NCI-H2227 (cell line): Measurements from ENCODE around the gene TTBK1.

Experiments
- DNase-seq: peaks from one replicate; lab custom pipeline; 2025; ENCODE audit not compliant: unreplicated experiment; lab: John Stamatoyannopoulos, UW

TTBK1 gene

GRCh38 chr6:43269273-43270007 is 26.2 kb downstream of the TTBK1 start:
- DNase-seq: no peak

DNA sequence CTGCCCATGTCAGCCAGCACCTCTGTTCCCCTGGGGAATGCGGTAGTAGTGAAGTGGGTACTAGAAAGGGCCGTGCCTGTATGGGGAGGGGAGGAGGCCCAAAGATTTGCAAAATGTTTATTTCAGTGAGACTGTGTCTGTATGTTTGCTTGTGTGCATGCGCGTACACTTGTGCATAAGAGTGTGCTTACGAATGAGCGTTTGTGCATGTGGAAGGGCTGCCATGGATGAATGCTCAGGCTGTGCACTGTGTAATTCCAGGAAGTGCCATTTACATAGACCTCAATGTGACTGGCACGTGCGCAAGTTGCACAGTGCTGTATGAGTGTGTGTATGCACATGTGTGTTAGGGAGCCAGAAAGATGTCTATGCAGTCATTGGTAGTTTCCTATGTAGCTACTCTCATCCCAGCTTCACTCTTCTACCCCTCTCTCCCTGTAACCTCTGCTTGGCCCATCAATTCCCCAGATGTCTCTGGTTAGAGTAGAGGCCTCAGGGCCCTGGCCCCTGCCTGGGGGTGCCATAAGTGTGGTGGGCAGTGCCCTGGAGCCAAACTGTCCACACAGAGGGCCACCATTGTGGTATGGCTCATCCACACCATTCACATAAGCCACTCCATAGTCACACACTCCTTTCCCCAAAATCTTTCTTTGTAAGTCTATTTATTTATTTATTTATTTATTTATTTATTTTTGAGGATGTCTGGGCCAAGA is 28.0 kb downstream of the TTBK1 start:
- no peak for DNase-seq

DNA sequence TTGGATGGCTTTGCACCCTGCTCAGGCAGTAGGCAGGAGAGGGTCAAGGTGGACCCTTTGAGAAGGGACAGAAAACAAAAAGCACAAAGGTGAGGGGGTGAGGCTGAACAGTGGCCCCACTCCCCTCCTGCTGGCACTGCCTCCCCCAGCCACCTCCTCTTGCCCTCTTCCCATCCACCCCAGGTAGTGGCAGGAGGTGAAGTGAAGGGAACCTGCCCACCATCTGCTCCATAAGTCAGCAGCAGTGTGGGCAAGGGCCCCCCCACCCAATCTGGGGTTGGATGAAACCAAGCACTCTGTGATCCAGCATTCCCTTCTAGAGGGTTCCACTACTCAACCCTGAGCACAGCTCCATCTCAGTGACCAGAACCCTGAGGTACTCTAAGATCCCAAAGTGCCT is 28.7 kb downstream of the TTBK1 start:
- DNase-seq: no peak

GRCh38 chr6:43273707-43274106 is 30.4 kb downstream of the TTBK1 start:
- DNase-seq: no peak

GRCh38 chr6:43274127-43274915 is 31.0 kb downstream of the TTBK1 start:
- no peak for DNase-seq

- DNase-seq: no peak
These were observed 31.8 kb downstream of the TTBK1 start for GRCh38 chr6:43274916-43275597.

DNA sequence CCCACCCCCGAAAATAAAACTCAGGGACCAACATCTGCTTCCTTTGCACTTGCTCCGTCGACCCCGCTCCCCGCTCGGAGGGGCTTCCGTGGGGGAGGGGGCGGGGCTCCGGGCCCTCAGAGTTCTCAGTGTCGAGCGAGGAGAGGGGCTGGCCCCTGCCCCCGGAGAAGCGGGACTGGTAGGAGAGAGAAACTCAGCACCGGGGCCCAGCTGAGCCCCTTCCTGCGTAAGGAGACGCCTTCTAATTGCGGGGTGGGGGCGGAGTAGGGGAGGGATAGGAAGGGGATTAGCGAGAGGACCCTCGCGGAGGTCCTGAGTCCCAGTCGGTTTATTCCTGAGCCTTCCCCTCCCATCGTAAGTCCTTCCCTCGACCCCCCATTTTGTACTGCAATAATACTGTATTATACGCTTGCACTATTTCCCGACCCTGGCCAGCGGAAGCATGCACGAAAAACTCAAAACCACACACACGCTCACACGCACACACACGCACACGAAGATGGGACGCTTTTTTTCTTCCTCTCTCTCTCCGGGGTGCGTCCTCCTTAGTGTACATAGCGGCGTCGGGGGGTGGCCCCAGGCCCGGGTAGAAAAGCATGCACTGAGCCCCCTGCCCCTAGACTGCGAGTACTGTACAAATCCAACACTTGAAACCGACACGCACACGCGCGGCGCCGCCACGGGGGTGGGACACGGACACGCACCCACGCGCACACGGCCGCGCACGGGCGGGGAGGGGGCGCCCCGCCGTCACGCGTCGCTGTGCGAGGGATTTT is 32.7 kb downstream of the TTBK1 start:
- DNase-seq: no peak

DNA sequence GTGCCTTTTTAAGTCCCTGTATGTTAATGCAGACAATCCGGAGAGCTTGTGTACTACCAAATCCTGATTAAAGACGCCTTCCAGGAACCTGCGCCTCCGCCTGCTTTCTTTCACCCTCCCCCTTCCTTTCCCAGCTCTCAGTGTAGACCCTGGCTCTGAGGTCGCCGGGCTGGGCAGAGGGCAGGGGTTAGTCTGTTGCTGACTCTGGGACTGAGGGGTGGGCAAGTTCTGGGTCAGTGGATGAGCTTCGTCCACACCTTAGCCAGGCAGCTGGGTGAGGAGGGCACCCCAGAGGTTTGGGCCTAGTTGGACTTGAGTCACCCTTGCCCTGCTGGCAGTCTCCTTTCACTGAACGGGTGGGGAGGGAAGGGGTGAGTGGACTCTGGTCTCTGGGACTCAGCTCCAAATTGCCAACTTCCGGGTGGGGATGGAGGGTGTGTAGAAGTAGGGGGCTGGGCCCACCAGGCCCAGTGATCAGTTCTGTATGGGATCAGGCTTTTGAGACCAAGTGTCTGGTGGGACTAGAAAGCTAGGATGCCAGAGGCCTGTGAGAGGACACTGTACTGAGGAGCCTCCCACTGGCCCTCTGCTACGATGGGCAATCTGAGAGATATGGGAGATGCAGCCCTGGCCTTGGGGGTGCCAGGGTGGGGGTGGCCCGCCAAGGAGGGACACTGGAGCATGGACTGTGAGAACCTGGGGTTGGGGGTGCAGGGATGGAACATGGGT is 33.5 kb downstream of the TTBK1 start:
- DNase-seq: no peak

DNA sequence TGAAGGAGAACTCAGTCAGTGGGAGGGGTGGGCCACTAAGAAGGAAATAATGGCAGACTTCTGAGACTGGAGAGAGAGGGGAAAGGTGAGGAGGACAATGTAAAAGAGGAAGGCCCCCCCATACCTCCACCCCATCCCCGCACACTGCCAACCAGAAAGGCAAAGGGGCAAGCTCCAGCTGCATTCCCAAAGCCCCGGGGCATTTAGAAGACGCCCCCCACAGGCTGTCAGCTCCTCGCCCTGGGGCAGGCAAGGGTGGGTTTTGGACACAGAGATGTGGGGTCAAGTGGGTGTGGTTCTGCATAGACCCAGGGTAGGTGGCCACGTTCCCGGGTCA is 34.0 kb downstream of the TTBK1 start:
- no peak for DNase-seq

DNA sequence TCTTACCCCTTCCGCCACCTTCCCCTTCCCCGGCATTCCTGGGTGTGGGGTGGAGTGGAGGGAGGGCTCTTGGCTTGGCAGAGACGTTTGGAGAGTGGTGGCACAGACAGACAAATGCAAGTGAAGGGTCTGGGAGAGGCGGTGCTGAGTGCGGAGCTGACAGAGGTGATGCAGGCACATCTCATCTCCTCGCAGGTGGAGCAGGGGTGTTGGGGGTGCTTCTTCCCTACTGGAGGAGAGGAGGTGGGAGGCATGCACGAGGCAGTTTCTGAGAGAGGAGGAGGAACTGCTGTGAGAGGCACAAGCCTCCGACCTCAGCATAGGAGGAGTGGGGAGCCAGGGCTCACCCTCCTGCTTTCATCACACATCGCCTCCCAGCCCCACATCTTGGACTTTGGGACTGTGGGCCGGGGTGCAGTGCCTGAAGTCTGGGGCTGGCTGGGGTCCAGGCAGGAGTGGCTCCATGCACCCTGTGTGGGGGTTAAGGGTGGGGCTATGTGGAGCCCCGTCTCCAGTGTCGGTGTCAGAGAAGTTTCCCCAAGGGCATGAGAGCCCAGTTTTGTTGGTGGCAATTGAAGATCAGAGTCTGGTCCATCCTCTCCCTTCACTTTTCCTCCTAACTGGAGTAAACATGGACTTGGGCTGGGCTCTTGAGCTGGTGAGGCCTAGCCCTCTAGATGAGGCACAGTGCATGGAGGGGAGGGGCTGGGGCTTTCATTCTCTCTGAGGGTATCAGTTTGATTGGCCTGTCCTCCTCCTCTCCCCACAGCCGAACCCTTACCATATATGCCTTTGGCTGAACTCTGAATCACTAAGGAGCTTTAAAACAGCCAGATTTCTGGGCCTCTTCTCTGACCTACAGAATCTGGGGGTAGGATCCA is 34.6 kb downstream of the TTBK1 start:
- no peak for DNase-seq

GRCh38 chr6:43278524-43279078 is 35.3 kb downstream of the TTBK1 start:
- no peak for DNase-seq

DNA sequence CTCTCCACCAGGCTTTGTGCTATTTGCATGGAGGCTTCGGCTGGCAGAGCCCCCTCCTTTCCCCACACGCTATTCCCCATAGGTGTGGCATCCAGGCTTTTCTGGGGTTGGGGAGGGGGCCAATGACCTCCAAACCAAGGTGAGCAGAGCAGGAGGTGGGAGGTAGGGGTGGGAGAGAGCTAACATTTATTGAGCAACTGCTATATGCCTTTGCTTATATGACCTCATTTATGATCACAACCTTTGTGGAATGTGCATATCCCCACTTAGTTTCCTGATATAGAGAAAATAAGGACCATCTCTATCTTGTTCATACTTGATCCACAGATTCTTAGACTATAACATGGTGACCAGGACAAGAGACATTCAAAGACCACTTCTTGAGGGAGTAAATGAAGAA is 37.0 kb downstream of the TTBK1 start:
- no peak for DNase-seq

- no peak for DNase-seq
These were observed 38.8 kb downstream of the TTBK1 start for GRCh38 chr6:43282060-43282459.

DNA sequence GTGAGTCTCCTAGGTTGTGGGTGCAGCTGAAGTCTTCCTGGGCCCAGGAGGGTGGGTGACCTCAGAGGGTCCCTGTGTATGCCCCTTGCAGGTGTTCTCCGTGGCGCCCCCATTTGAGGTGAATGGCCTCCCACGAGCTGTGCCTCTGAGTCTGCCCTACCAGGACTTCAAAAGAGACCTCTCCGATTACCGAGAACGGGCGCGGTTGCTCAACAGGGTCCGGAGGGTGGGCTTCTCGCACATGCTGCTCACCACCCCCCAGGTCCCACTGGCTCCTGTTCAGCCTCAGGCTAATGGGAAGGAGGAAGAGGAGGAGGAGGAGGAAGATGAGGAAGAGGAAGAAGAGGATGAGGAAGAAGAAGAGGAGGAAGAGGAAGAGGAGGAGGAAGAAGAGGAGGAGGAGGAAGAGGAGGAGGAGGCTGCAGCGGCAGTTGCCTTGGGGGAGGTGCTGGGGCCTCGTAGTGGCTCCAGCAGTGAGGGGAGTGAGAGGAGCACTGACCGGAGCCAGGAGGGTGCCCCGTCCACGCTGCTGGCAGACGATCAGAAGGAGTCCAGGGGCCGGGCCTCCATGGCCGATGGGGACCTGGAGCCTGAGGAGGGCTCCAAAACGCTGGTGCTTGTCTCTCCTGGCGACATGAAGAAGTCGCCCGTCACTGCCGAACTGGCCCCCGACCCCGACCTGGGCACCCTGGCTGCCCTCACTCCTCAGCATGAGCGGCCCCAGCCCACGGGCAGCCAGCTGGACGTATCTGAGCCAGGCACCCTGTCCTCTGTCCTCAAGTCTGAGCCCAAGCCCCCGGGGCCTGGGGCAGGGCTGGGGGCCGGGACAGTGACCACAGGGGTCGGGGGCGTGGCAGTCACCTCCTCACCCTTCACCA is 39.6 kb downstream of the TTBK1 start:
- no peak for DNase-seq

GRCh38 chr6:43283514-43283901 is 40.2 kb downstream of the TTBK1 start:
- DNase-seq: no peak

GRCh38 chr6:43283905-43284304 is 40.6 kb downstream of the TTBK1 start:
- no peak for DNase-seq

- no peak for DNase-seq
These were observed 41.9 kb downstream of the TTBK1 start for GRCh38 chr6:43284991-43285781.
